DMS 273 (cell line): ENCODE measurements around the gene LIPK.
"Not testable (repeated sequence)": the region's sequence is repeated elsewhere in the genome, so short reads cannot be mapped to it uniquely, and the experiment has no call there.

Experiments
- DNase-seq: peaks from one replicate; lab custom pipeline; 2025; ENCODE audit not compliant: unreplicated experiment; lab: John Stamatoyannopoulos, UW

The LIPK gene

GRCh38 chr10:88715517-88715916 lies 9.5 kb downstream of the LIPK start:
- no peak for DNase-seq

- DNase-seq, result no peak
Observed at GRCh38 chr10:88721392-88721791, 15.3 kb downstream of the LIPK start.

GRCh38 chr10:88725798-88726197 lies 19.7 kb downstream of the LIPK start:
- DNase-seq, result no peak

GRCh38 chr10:88728107-88728763 lies 22.2 kb downstream of the LIPK start:
- DNase-seq, result peak; percentile 9

DNA sequence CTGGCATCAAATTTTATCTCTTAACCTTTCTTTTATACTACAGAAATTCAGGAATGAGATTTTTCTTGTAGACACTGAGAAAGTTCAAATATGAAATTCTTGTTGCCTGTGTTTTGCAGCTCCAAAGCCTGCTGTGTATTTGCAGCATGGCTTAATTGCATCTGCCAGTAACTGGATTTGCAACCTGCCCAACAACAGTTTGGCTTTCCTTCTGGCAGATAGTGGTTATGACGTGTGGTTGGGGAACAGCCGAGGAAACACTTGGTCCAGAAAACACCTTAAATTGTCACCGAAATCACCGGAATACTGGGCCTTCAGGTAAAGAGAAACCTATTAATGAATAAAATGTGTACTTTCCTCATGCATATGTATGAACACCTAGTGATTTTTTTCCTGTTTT lies 24.8 kb downstream of the LIPK start:
- DNase-seq, result no peak

DNA sequence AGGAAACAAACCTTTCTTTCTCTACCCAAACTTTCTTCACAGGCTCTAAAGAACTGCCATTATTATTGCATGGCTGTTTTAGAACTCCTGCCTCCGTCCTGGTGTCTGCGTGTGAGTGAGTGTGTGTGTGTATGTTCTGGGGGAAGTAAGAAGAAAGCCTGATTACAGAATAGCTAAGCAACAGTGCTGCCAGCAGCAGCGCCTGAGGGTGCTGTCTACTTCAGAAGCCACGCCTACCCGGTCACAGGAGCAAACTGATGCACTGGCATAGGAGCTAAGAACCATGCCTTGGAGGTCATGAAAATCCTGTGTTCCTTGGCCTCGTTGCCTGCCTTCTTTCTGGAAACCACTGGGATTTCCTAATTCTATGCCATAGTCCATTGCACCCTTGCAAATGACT lies 25.2 kb downstream of the LIPK start:
- DNase-seq, result no peak

GRCh38 chr10:88733215-88733614 lies 27.2 kb downstream of the LIPK start:
- no peak for DNase-seq

GRCh38 chr10:88735661-88736060 lies 29.6 kb downstream of the LIPK start:
- peak; percentile 2 for DNase-seq

GRCh38 chr10:88741921-88742320 lies 35.9 kb downstream of the LIPK start:
- not testable (repeated sequence) for DNase-seq

DNA sequence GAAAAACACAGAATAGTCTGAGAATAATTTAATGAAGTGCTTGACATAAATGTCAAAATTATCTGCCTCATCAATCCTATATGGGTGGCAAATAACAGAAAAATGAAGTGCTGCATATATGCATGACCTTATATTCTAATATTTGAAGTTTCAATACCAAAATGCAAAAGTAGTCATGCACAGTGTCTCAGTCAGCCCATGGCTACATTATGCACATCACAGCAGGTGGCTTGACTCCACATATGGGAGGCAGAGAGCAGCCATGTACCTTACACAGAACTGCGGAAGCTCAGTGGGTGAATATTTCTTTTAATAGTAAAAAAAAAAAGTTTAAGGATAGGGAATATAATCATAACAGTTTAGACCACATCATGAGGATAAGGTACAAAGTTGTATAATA lies 36.4 kb downstream of the LIPK start:
- no peak for DNase-seq

GRCh38 chr10:88744002-88744401 lies 38.0 kb downstream of the LIPK start:
- DNase-seq, result no peak

- DNase-seq, result no peak
Observed at GRCh38 chr10:88745633-88746032, 39.6 kb downstream of the LIPK start.

DNA sequence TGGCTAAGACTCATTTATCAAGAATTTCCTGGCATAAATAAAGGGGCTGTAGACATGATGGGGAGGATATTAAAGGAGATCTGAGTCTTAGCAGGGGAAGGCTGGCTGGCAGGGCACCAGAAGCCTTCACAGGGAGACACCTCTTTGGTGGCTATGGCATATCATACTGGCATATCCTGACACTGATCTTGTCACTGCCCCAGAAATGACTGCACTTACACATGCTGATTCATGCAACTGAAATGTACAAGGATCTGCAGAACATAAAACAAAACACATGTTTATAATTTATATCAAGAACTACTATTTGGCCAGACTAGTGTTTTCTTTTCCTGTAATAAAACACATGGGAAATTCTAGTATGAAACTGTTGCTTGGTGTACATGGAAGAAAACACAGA lies 48.2 kb downstream of the LIPK start:
- DNase-seq, result no peak

DNA sequence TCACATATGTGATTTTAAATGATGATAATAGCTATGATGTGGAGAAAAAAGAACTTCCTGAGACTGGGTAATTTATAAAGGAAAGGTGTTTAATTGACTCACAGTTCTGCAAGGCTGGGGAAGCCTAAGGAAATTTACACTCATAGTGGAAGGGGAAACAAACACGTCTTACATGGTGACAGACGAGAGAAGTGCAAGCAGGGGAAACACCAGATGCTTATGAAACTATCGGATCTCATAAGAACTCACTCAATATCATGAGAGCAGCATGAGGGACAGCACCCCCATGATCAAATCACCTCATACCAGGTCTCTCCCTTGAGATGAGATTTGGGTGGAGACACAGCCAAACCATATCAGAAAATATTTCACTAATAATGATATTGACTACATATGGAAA lies 49.7 kb downstream of the LIPK start:
- no peak for DNase-seq

DNA sequence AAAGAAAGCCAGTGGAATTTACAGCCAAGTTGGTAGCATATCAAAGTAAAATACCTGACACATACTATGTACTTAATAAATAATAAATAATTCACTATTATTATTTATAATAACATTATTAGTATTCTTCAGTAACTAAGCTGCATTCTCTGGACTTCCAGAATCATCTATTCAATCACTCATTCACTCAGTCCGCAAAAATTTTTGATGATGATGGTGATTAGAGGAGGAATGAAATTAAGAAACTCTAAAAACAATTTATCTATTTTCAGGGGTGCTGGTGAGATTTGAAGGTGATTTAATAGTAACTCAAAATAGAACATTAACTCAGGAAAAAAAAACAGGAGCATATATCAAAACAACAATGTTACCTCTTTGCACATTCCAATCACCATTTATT lies 50.6 kb downstream of the LIPK start:
- no peak for DNase-seq

DNA sequence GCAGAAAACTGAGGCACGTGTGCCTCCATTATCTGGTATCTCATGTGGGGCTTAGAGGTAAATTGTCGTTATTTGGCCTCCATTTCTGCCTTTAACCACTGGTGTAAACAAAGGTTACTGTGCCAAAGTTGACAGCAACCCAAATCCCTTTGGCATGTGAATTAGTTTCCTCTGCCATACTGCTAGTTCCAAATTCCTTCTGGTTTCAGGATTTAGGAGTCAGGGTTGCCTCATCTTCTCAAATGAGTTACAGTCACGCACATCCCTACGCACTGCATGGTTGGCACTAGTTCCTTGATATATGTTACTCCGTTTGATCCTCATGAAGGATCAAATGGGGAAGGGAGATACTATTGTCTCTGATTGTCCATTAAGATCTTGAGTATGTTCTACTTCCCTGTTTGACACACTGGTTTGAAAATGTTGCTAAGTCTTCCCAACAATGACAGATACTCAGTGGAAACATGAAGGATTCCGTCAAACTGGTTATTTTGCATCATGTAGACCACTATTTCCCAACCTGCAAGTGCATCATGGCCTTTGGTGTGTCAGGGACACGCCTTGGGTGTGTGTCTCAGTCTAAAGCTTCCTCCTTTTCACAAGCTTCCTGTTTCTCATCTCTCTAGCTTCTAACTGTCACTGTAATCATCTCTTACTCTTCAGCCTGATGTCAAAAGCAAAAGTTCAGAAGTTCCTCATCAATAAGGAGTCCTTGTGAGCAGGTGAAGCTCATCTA lies 53.5 kb downstream of the LIPK start, which contains the start of gene LIPN:
TSS of gene LIPN (plus strand) at position 655 of the 736 bp plus-strand sequence. CDS start 1,386 bp downstream, outside the sequence.
- DNase-seq, result no peak

DNA sequence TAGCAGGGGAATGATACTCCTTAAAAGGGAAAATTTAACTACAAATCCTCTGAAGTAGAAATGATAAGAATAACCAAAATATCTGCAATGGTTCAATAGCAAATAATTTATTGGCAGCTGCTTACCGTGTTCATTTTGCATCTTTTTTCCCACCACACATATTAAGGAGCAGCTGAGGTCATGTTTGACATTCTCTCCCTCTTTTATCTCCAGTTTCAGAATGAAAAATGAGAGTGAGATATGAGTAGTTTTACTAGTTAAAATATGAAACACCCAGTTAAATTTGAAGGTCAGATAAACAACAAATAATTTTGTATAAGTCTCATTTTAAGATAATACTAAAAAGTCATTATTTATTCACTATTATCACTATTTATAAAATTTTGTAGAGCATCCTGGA lies 56.9 kb downstream of the LIPK start:
- DNase-seq, result no peak

GRCh38 chr10:88763441-88763840 lies 57.4 kb downstream of the LIPK start:
- DNase-seq, result no peak

DNA sequence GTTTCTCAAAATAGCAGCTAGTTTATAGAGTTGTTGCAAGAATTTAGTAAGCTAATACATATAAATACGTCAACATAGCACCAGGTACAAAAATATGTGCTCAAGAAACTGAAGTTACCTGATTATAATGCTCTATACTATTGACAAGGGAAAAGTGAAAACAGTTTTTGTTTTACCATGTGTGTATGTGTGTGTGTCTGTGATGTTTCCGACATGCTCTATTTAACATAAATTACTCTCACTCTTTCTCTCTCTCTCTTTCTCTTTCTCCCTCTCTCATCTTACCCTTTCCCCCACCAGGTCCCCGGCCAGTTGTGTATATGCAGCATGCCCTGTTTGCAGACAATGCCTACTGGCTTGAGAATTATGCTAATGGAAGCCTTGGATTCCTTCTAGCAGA lies 58.1 kb downstream of the LIPK start:
- no peak for DNase-seq

DNA sequence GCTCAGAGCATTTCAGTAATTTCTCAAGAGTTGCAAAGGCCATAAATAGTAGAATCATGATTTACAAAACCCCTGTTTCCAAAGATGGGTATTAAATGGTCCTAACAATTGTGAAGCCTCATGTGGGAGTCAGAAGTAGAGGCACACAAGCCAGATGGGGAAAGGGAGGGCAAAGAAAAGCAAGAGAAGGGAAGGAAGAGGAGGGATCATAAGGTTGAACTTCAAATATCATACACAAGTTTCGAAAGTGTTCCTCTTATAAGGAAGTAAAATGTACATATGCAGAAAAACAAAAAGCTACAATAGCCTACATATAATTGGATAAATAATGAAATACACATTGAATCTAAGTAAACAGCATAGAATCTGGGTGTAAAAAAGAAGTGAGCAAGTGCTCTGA lies 59.8 kb downstream of the LIPK start:
- no peak for DNase-seq

DNA sequence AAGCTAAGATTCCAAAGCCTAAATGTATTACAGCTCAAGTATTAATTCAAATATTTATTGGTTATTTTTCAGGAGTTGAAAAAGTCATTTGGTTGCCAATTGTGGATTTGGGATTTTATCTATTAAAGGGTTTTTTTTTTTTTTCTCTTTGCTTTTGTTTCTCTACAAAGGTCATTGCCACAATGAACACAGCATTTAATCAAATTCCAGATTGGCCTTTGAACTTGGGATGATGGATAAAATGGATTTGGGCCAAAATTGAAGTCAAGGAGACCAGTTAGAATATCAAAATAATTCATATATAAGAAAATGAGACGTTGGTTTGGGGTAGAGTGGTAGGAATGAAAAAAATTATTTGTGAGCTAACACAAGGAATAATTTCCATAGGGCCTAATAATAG lies 63.3 kb downstream of the LIPK start:
- DNase-seq, result no peak

GRCh38 chr10:88781206-88781605 lies 75.2 kb downstream of the LIPK start:
- no peak for DNase-seq

GRCh38 chr10:88782222-88782621 lies 76.2 kb downstream of the LIPK start:
- DNase-seq, result no peak
